ENCODE data around the gene NXPE4.
"Not testable (repeated sequence)": the region's sequence is repeated elsewhere in the genome, so short reads cannot be mapped to it uniquely, and the experiment has no call there.

- not testable (repeated sequence) for TF ChIP-seq TEAD1 (CRISPR knock-in tag; IDR thresholded peaks at IDR 0.05); FOXJ3 (CRISPR knock-in tag; IDR thresholded peaks at IDR 0.05); CHD4 (IDR thresholded peaks at IDR 0.05; ENCODE audit: insufficient read depth, insufficient replicate concordance, low read depth, low read length, poor library complexity, severe bottlenecking); CTCF (IDR thresholded peaks at IDR 0.05 in 2 of 3, conservative IDR thresholded peaks at IDR 0.05 in 1 of 3; ENCODE audit: insufficient read depth in 2 of 3, low read depth in 1 of 3, low read length in 3 of 3); HDAC6 (IDR thresholded peaks at IDR 0.05; ENCODE audit: low read depth, low read length); SMAD2 (IDR thresholded peaks at IDR 0.05; ENCODE audit: low read depth, low read length); ZBTB5 (IDR thresholded peaks at IDR 0.05); FOXM1 (IDR thresholded peaks at IDR 0.05; ENCODE audit: low read depth); FOXM1 (CRISPR knock-in tag; IDR thresholded peaks at IDR 0.05; ENCODE audit: low read depth); MYBL2 (IDR thresholded peaks at IDR 0.05; ENCODE audit: low read depth); MYBL2 (CRISPR knock-in tag; IDR thresholded peaks at IDR 0.05; ENCODE audit: borderline replicate concordance)
These were observed 11.2 kb upstream of the NXPE4 start for GRCh38 chr11:114606802-114607075.

All from K562 (cell line).